Progenitor cell of endocrine pancreas (in vitro differentiated cells): Measurements from ENCODE around the gene EFTUD2. TPM values are rescaled to one million over a fixed set of nuclear protein-coding genes. Genes with fewer than 3 reads are reported as not detected.

Experiments
- DNase-seq: peaks from one replicate; pipeline ENCODE4 v3.0.0; 2021; ENCODE audit warnings: low spot score; ENCODE audit not compliant: unreplicated experiment
- H3K27ac Mint-ChIP-seq: 2 replicates; pipeline ENCODE4 v1.8.0; 2021; ENCODE audit warnings: mild to moderate bottlenecking, moderate library complexity, mixed read lengths
- H3K27me3 Mint-ChIP-seq: 2 replicates; pipeline ENCODE4 v1.8.0; 2021; ENCODE audit warnings: mixed read lengths
- H3K36me3 Mint-ChIP-seq: 2 replicates; pipeline ENCODE4 v1.8.0; 2022; ENCODE audit warnings: mixed read lengths; ENCODE audit not compliant: insufficient read depth
- H3K4me1 Mint-ChIP-seq: 2 replicates; pipeline ENCODE4 v1.8.0; 2021; ENCODE audit warnings: low read depth, mixed read lengths
- H3K4me3 Mint-ChIP-seq: 2 replicates; pipeline ENCODE4 v1.8.0; 2021; ENCODE audit warnings: low read depth, mild to moderate bottlenecking, moderate library complexity, mixed read lengths
- H3K9me3 Mint-ChIP-seq: 2 replicates; pipeline ENCODE4 v1.8.0; 2021; ENCODE audit warnings: low read depth, mixed read lengths
- total RNA-seq: library from RNA; stranded (reverse); gene quantifications from 2 replicates; pipeline ENCODE4 v1.2.1, GENCODE V29; 2021
- TF ChIP-seq, protein P1 (sequence below): fragments of 200-600 bp; sonication (generic); IDR thresholded peaks from one replicate; pipeline ENCODE4 v1.5.0; 2021; ENCODE audit warnings: antibody characterized with exemption, mild to moderate bottlenecking; ENCODE audit not compliant: unreplicated experiment

EFTUD2 gene
- total RNA-seq, 1 donor from 2014 or later, result 127 TPM

- Mint-ChIP-seq H3K27ac (peak overlapping the region; percentile 33), H3K4me1 (no peaks in the 10 kb centered on the region), H3K9me3 (no peaks in the 10 kb centered on the region), H3K4me3 (no peak overlapping the region), H3K27me3 (peaks cover 49% of the 10 kb centered on the region), H3K36me3 (no peaks in the 10 kb centered on the region)
- no peak for DNase-seq
- TF ChIP-seq, protein P1, sequence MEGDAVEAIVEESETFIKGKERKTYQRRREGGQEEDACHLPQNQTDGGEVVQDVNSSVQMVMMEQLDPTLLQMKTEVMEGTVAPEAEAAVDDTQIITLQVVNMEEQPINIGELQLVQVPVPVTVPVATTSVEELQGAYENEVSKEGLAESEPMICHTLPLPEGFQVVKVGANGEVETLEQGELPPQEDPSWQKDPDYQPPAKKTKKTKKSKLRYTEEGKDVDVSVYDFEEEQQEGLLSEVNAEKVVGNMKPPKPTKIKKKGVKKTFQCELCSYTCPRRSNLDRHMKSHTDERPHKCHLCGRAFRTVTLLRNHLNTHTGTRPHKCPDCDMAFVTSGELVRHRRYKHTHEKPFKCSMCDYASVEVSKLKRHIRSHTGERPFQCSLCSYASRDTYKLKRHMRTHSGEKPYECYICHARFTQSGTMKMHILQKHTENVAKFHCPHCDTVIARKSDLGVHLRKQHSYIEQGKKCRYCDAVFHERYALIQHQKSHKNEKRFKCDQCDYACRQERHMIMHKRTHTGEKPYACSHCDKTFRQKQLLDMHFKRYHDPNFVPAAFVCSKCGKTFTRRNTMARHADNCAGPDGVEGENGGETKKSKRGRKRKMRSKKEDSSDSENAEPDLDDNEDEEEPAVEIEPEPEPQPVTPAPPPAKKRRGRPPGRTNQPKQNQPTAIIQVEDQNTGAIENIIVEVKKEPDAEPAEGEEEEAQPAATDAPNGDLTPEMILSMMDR, result no peak
These were observed 16.9 kb upstream of the EFTUD2 start for GRCh38 chr17:44915862-44916780.

DNA sequence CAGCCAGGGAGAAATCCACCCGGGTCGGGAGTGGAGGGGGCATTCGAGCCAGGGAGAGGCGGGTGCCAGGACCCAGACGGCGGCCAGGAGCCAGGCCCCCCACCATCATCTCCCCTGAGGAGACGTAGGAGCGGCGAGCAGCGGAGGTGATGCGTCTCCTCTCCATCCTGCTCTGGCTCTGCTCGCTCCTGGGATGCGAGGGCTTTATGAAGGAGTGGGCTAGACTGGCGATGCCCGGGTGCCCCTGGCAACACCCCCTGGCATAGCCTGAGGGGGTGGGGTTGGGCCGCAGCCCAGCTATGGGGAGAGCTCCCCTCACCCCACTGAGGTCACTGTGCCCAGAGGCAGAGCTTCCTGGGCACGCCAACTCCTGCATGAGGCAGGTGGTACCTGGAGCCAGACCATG is 16.1 kb upstream of the EFTUD2 start, which contains the start of gene GFAP:
GFAP (minus strand) TSS at position 180 of the 406 bp plus-strand sequence; CDS start at position 166, 14 bp downstream.
- H3K27me3 Mint-ChIP-seq, result peaks cover 48% of the 10 kb centered on the region
- H3K4me1 Mint-ChIP-seq, result no peaks in the 10 kb centered on the region
- DNase-seq, result no peak
- H3K36me3 Mint-ChIP-seq, result no peaks in the 10 kb centered on the region
- H3K4me3 Mint-ChIP-seq, result no peak within 1 kb of the TSS
- TF ChIP-seq, protein P1, result no peak
- H3K9me3 Mint-ChIP-seq, result no peaks in the 10 kb centered on the region
- peak within 1 kb of the TSS; percentile 33 for H3K27ac Mint-ChIP-seq

DNA sequence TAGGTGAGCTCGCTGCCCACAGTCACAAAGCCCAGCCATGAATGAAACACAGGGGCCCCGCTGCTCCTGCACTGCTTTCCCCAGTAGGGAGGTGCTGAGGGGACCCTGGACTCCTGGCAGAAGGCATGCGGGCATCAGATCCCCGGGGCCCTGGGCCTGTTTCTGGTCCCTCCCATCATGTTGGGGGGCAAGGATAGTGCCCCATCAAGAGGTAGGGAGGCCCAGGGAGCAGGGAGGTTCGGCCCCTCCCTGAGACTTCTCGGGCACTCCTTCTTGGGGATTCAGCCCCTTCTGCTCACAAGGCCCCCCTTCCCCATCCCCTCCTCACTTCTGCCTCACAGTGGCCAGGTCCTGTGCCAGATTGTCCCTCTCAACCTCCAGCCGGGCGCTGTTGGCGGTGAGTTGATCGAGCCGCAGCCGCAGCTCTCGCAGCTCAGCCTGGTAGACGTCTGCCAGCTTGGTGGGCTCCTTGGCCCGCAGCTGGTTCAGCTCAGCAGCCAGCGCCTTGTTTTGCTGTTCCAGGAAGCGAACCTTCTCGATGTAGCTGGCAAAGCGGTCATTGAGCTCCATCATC is 15.5 kb upstream of the EFTUD2 start:
- H3K9me3 Mint-ChIP-seq, result no peaks in the 10 kb centered on the region
- TF ChIP-seq, protein P1, result no peak
- no peak for DNase-seq
- H3K4me3 Mint-ChIP-seq, result no peak overlapping the region
- no peaks in the 10 kb centered on the region for H3K36me3 Mint-ChIP-seq
- peaks cover 42% of the 10 kb centered on the region for H3K27me3 Mint-ChIP-seq
- no peak overlapping the region for H3K27ac Mint-ChIP-seq
- H3K4me1 Mint-ChIP-seq, result no peaks in the 10 kb centered on the region

DNA sequence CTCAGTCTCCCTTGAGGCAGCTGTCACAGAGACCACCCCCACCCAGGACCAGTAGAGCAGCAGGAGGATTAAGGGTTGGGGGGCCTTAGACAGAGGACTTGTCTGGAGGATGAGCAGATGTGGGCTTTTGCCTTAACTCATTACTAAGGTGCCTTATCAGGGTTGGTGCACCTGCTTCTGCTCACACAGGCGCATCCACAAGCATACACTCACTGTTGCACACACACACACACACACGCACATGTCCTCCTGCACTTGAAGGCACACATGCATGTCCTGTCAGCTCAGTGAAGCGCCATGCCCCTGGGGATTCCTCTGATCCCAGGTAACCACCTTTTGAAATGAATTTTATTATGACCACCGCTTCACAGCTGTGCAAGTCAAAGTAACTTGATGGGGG is 14.9 kb upstream of the EFTUD2 start:
- TF ChIP-seq, protein P1, result no peak
- H3K9me3 Mint-ChIP-seq, result no peaks in the 10 kb centered on the region
- H3K4me1 Mint-ChIP-seq, result no peaks in the 10 kb centered on the region
- H3K36me3 Mint-ChIP-seq, result no peaks in the 10 kb centered on the region
- H3K27me3 Mint-ChIP-seq, result peaks cover 47% of the 10 kb centered on the region
- no peak overlapping the region for H3K27ac Mint-ChIP-seq
- no peak for DNase-seq
- no peak overlapping the region for H3K4me3 Mint-ChIP-seq

- H3K27me3 Mint-ChIP-seq, result peaks cover 50% of the 10 kb centered on the region
- TF ChIP-seq, protein P1, result no peak
- H3K36me3 Mint-ChIP-seq, result no peaks in the 10 kb centered on the region
- H3K4me3 Mint-ChIP-seq, result no peak overlapping the region
- no peaks in the 10 kb centered on the region for H3K4me1 Mint-ChIP-seq
- H3K9me3 Mint-ChIP-seq, result no peaks in the 10 kb centered on the region
- no peak overlapping the region for H3K27ac Mint-ChIP-seq
- DNase-seq, result no peak
These were observed 14.4 kb upstream of the EFTUD2 start for GRCh38 chr17:44913676-44914075.
